Panc1 (cell line): ENCODE measurements around the gene CNOT4. TPM values are rescaled to one million over a fixed set of nuclear protein-coding genes. Genes with fewer than 3 reads are reported as not detected.

Experiments
- ATAC-seq: fragments of 200-7000 bp; cut with Tn5 transposase; 2 replicates; pipeline ENCODE4 v1.9.1; 2020; ENCODE audit warnings: mild to moderate bottlenecking, moderate library complexity
- BruUV-seq: library from RNA; stranded (reverse); fragments of 400-500 nt; replicated peaks from 2 replicates; lab custom pipeline; 2021; lab: Mats Ljungman, UMichigan
- CTCF ChIA-PET: fragments of 300-600 bp; sonication (Branson Sonifier 250); formaldehyde crosslinking; loops from one replicate; lab custom pipeline; 2022; ENCODE audit warnings: antibody characterized with exemption; lab: Charles Lee
- POLR2A ChIA-PET: fragments of 300-600 bp; sonication (Branson Sonifier 250); formaldehyde crosslinking; loops from one replicate; lab custom pipeline; 2022; ENCODE audit warnings: antibody characterized with exemption; lab: Charles Lee
- DNase-seq: peaks from one replicate; pipeline ENCODE4 v3.0.0-alpha.2; 2010; ENCODE audit warnings: low read depth, low spot score
- H3K27ac ChIP-seq: 2 replicates; pipeline ENCODE4 v1.5.1; 2011; ENCODE audit warnings: mild to moderate bottlenecking, low read length, inconsistent platforms
- H3K27me3 ChIP-seq: fragments of 200-500 bp; sonication (Bioruptor generic); 2 replicates; pipeline ENCODE4 v1.6.0; 2014; ENCODE audit warnings: low read length, inconsistent platforms; ENCODE audit not compliant: control insufficient read depth, insufficient read depth
- H3K36me3 ChIP-seq: fragments of 200-500 bp; sonication (Bioruptor generic); 2 replicates; pipeline ENCODE4 v1.5.1; 2014; ENCODE audit warnings: inconsistent platforms, mild to moderate bottlenecking, low read length, moderate library complexity; ENCODE audit not compliant: control insufficient read depth, insufficient read depth
- H3K4me1 ChIP-seq: 2 replicates; pipeline ENCODE4 v1.5.1; 2011; ENCODE audit warnings: inconsistent platforms, mild to moderate bottlenecking, low read length, moderate library complexity; ENCODE audit not compliant: control insufficient read depth, insufficient read depth
- H3K4me3 ChIP-seq, 2 experiments: 2 replicates each; pipeline ENCODE4 v1.5.1; 2011 to 2012; ENCODE audit warnings: low read depth in 2 of 2, low read length in 2 of 2, mild to moderate bottlenecking in 2 of 2, inconsistent platforms in 1 of 2, moderate library complexity in 1 of 2
- H3K9me3 ChIP-seq: fragments of 200-500 bp; sonication (Bioruptor generic); 2 replicates; pipeline ENCODE4 v1.5.1; 2014; ENCODE audit warnings: low read depth, mild to moderate bottlenecking, inconsistent platforms, low read length, moderate library complexity; ENCODE audit not compliant: control insufficient read depth, insufficient read depth
- CTCF ChIP-seq: fragments of 450-650 bp; IDR thresholded peaks from 2 replicates; pipeline ENCODE4 v1.5.1; 2017; ENCODE audit warnings: mild to moderate bottlenecking
- POLR2AphosphoS5 ChIP-seq: IDR thresholded peaks from 2 replicates; pipeline ENCODE4 v1.6.1; 2012; ENCODE audit warnings: mild to moderate bottlenecking, low read depth, low read length, moderate library complexity
- SIN3A ChIP-seq: IDR thresholded peaks from 2 replicates; pipeline ENCODE4 v1.6.1; 2012; ENCODE audit warnings: low read depth, mild to moderate bottlenecking, low read length, moderate library complexity, borderline replicate concordance; ENCODE audit not compliant: insufficient read depth
- TCF7L2 ChIP-seq: IDR thresholded peaks from 2 replicates; pipeline ENCODE4 v1.6.1; 2011; ENCODE audit warnings: mild to moderate bottlenecking, low read depth, low read length, inconsistent platforms
- in situ Hi-C: cut with HindIII; loops from 2 replicates; pipeline ENCODE4 v1.10.0; 2016; ENCODE audit warnings: low sequenced_read_pairs, low pct_unique_long_range_greater_than_20kb
- intact Hi-C: fragments of 100-400 bp; cut with micrococcal nuclease; formaldehyde crosslinking; loops from one replicate; pipeline ENCODE4 v1.10.0; 2022; ENCODE audit not compliant: unreplicated experiment
- total RNA-seq: library from RNA; stranded (reverse); gene quantifications from one replicate; pipeline ENCODE4 v1.2.1, GENCODE V29; 2021; ENCODE audit not compliant: unreplicated experiment
- TF ChIP-seq, protein P1 (sequence below), 2 experiments: IDR thresholded peaks; 2 replicates each; pipeline ENCODE4 v1.6.1; 2011 to 2012; ENCODE audit warnings: low read depth in 2 of 2, control low read depth in 1 of 2, low read length in 1 of 2, mild to moderate bottlenecking in 1 of 2, moderate library complexity in 1 of 2; ENCODE audit not compliant: insufficient read depth in 1 of 2

CNOT4 gene
- total RNA-seq, 1 experiment from 2014 or later = 22.3 TPM

- TF ChIP-seq, protein P1, sequence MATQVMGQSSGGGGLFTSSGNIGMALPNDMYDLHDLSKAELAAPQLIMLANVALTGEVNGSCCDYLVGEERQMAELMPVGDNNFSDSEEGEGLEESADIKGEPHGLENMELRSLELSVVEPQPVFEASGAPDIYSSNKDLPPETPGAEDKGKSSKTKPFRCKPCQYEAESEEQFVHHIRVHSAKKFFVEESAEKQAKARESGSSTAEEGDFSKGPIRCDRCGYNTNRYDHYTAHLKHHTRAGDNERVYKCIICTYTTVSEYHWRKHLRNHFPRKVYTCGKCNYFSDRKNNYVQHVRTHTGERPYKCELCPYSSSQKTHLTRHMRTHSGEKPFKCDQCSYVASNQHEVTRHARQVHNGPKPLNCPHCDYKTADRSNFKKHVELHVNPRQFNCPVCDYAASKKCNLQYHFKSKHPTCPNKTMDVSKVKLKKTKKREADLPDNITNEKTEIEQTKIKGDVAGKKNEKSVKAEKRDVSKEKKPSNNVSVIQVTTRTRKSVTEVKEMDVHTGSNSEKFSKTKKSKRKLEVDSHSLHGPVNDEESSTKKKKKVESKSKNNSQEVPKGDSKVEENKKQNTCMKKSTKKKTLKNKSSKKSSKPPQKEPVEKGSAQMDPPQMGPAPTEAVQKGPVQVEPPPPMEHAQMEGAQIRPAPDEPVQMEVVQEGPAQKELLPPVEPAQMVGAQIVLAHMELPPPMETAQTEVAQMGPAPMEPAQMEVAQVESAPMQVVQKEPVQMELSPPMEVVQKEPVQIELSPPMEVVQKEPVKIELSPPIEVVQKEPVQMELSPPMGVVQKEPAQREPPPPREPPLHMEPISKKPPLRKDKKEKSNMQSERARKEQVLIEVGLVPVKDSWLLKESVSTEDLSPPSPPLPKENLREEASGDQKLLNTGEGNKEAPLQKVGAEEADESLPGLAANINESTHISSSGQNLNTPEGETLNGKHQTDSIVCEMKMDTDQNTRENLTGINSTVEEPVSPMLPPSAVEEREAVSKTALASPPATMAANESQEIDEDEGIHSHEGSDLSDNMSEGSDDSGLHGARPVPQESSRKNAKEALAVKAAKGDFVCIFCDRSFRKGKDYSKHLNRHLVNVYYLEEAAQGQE (IDR thresholded peaks at IDR 0.05; ENCODE audit: insufficient read depth in 1 of 2, low read depth in 2 of 2, low read length in 1 of 2) = no peak
- TF ChIP-seq CTCF = no peak
- TF ChIP-seq SIN3A = no peak
- no peak for TF ChIP-seq TCF7L2
- TF ChIP-seq POLR2AphosphoS5 = no peak
- no peaks in the 10 kb centered on the region for H3K4me1 ChIP-seq
- ChIA-PET POLR2A (interaction anchor here (0.6 to 0.7 kb wide), 2 partner anchors 9 to 13 kb away, joined by 3 to 4 read pairs; no protein-coding TSS in a partner anchor), CTCF (no interaction called here)
- no peaks in the 10 kb centered on the region for H3K9me3 ChIP-seq
- DNase-seq = no peak
- no peak for ATAC-seq
- 0 out of 2 replicates have a peak, but pooled peaks cover 2% of the 10 kb centered on the region for H3K36me3 ChIP-seq
- in situ Hi-C loops (no loop called here), intact Hi-C loops (no loop called here)
- no peak overlapping the region for H3K4me3 ChIP-seq
- no peak overlapping the region for H3K27ac ChIP-seq
- BruUV-seq = no TSS peak
- no peaks in the 10 kb centered on the region for H3K27me3 ChIP-seq
Measured at GRCh38 chr7:135405969-135406368, 103.9 kb downstream of the CNOT4 start.

DNA sequence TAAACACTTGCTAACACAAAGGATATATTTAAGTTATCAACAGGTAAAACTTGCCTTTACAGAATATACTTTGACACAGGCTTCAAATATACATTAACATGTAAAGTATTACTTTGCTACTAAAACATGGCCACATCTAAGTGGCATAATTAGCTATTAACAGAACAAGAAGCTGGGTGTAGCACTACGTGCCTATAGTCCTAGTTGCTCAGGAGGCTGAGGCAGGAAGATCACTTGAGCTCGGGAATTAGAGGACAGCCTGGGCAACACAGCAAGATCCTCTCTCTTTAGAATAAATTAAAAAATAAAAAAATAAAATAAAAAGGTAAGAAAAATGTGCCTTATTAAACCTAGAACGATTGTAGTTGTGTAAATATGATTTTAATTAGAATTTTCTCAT lies 106.6 kb downstream of the CNOT4 start:
- H3K9me3 ChIP-seq = no peaks in the 10 kb centered on the region
- in situ Hi-C loops (no loop called here), intact Hi-C loops (no loop called here)
- H3K27me3 ChIP-seq = no peaks in the 10 kb centered on the region
- CTCF ChIA-PET = no interaction called here
- H3K27ac ChIP-seq = no peak overlapping the region
- BruUV-seq = no TSS peak
- peaks cover 2% of the 10 kb centered on the region; the same call in 1 of the 2 replicates for H3K36me3 ChIP-seq
- ATAC-seq (no peak), DNase-seq (no peak)
- POLR2A ChIA-PET = no interaction called here
- no peak for TF ChIP-seq POLR2AphosphoS5
- no peak for TF ChIP-seq CTCF
- no peak for TF ChIP-seq TCF7L2
- peaks cover 3% of the 10 kb centered on the region; the same call in 1 of the 2 replicates for H3K4me1 ChIP-seq
- no peak overlapping the region for H3K4me3 ChIP-seq
